IPS-18c (cell line): Measurements from ENCODE around the gene MATK.
"Not testable (repeated sequence)": the region's sequence is repeated elsewhere in the genome, so short reads cannot be mapped to it uniquely, and the experiment has no call there.

ENCODE experiments used
- H3K4me3 ChIP-seq: 2 replicates; pipeline ENCODE4 v1.7.0; 2013; ENCODE audit warnings: low read depth, mild to moderate bottlenecking, low read length, moderate library complexity; ENCODE audit not compliant: insufficient read depth
- H3K9me3 ChIP-seq: one replicate; pipeline ENCODE4 v1.6.1; 2013; ENCODE audit warnings: mild to moderate bottlenecking, low read length, moderate library complexity; ENCODE audit not compliant: control insufficient read depth, insufficient read depth

MATK gene

DNA sequence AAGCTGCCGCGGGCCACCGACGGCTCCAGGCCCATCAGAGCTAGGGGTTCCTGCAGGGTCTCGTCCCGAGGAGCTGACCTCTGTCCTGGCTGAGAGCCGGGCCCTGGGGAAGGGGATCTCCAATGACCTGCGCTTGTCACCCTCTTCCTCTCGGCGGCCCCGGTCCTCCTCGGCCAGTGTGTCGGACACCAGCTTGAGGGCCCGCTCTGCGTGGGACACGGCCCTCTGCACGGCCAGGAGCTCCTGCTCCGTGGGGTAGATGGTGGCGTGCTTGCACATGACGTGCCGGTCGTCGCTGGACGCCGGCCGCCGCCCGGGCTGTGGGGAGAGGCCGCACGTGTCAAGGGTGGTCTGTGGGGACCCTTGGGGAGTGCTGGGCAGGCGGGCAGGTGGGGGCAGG lies 32.7 kb upstream of the MATK start:
- no peaks in the 10 kb centered on the region for H3K9me3 ChIP-seq
- H3K4me3 ChIP-seq: no peak overlapping the region

- no peaks in the 10 kb centered on the region for H3K9me3 ChIP-seq
- no peak overlapping the region for H3K4me3 ChIP-seq
These were observed 32.3 kb upstream of the MATK start for GRCh38 chr19:3818466-3818865.

DNA sequence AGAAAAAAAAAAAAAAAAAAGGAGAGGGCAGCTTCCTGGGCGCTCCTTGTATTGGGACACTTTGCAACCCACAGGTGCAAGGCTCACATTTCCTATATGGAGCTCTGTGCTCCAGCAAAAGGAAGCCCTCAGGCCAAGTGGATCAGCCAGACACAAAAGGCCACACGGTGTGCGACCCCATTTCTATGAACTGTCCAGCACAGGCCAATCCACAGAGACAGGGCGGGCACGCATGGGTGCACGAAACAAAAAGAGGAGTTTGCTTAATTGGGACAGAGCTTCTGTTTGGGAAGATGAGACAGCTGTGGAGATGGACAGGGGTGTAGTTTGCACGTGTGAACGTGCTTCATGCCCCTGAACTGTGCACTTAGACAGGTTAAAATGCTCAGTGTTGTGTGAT lies 31.6 kb upstream of the MATK start:
- Histone ChIP-seq H3K4me3 (no peak overlapping the region), H3K9me3 (no peaks in the 10 kb centered on the region)

GRCh38 chr19:3816566-3817218 lies 30.5 kb upstream of the MATK start:
- no peaks in the 10 kb centered on the region for H3K9me3 ChIP-seq
- no peak overlapping the region for H3K4me3 ChIP-seq

DNA sequence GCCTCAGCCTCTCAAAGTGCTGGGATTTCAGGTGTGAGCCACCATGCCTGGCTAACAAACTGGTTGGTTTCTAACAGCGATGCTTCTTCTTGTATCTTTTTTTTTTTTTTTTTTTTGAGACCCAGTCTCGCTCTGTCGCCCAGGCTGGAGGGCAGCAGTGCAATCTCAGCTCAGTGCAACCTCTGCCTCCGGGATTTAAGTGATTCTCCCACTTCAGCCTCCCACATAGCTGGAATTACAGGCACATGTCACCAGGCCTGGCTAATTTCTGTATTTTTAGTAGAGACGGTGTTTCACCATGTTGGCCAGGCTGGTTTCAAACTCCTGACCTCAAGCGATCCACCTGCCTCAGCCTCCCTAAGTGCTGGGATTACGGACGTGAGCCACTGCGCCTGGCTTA lies 30.0 kb upstream of the MATK start:
- not testable (repeated sequence) for H3K4me3 ChIP-seq, H3K9me3 ChIP-seq

GRCh38 chr19:3814648-3815047 lies 28.5 kb upstream of the MATK start:
- Histone ChIP-seq H3K9me3 (no peaks in the 10 kb centered on the region), H3K4me3 (no peak overlapping the region)

DNA sequence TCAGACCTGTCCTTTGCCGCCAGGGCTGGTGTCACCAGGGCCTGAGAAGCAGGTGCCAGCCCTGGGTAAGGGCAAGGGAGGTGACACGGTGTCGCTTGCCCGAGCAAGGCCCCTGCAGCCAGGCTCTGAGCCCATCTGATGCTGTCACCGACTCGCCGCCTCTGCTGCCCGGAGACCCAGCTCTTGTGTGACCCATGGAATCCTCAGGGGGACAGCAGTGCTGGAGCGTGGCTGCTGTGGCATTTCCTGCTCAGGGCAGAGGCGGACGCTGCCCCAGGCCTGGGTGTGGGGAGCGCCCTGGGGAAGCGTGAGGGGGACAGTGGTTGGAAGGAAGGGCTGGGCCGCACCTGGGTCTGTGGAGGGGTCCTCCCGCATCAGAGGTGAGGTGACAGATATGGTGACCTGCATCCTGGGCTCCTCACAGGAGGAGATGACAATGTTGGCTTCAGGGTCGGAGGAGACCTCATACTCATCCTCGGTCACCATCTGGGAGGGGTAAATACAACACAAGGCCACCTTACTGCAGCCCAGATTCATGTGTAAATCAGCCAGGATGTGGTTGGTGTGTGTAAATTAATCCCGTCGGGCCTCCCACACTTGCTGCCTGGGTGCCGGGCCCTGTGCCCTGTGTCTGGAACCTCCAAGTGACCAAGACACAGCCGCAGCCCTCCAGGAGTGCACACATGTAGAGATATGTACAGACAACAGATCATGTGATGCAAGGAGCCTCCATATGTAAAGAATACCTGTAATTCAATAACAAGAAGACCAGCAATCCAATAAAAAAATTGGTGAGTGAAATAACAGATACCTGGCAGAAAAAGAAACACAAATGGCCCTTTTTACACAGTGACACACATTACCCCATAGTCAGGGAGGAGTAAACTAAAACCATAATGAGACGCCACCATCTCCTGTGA lies 27.6 kb upstream of the MATK start:
- Histone ChIP-seq H3K4me3 (no peak overlapping the region), H3K9me3 (no peaks in the 10 kb centered on the region)

DNA sequence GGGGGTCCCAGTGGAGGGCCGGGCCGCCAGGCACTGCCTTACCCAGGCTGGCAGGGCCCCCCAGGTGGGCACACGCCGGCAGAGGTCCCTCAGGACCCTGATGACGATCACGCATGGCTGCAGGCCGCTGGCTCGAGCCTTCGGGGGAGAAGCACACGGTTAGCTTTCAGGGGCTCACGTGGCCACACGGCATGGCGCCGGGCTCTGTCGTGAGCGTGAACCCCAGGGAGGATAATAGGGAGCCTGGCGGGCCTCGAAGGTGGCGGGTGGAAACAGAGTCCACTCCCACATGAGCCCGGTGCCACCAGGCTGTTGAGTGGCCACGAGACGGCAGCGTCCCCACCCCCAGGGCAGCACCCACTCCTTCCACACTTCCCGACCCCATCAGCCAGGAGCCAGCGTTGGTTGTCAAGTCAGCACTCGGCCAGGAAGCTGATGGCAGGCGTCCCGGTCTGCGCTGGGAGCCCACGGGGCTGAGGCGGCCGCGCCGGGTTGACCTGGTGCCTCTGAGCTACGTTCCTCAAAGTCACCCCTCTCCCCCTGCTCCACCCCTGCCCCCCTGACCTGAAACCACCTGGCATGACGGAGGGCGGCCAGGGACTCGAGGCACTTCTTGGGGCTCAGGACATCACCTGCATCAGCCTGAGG lies 24.7 kb upstream of the MATK start:
- H3K9me3 ChIP-seq: no peaks in the 10 kb centered on the region
- no peak overlapping the region for H3K4me3 ChIP-seq

GRCh38 chr19:3809881-3810707 lies 23.9 kb upstream of the MATK start:
- H3K4me3 ChIP-seq: no peak overlapping the region
- H3K9me3 ChIP-seq: no peaks in the 10 kb centered on the region

DNA sequence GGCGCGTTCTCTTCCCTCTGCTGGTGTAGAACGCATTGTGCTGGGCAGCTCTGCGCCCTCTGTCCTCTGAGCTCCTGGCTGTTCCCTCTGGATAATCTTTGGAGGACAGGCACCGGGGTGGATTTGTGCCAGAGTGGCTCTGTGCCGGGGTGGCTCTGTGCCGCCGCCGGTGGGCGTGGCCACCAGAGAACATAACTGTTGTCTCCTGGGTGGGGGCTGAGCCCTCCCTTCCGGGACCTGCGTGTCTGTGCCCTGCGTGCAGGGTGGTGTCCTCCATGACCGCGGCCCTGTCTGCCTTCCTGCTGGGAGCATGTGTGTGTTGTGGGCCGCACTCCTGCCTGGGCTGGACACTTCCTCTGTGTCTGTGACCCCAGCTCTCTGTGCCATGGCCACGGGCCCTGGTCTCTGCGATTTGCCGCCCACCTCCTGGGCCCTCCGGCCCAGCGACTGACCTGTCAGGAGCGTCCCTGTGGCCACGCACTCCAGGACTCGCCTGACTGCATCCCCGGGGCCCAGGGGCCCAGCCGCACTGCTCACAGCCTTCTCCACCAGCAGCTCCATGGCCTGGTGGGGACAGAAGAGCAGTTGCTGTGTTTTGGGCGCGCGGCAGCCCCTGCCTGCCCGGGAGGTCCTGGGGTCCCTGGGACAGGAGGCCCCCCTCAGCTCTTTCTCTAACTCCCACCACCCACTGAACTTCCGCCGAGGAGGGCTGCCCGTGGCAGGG lies 22.4 kb upstream of the MATK start:
- Histone ChIP-seq H3K9me3 (no peaks in the 10 kb centered on the region), H3K4me3 (no peak overlapping the region)

DNA sequence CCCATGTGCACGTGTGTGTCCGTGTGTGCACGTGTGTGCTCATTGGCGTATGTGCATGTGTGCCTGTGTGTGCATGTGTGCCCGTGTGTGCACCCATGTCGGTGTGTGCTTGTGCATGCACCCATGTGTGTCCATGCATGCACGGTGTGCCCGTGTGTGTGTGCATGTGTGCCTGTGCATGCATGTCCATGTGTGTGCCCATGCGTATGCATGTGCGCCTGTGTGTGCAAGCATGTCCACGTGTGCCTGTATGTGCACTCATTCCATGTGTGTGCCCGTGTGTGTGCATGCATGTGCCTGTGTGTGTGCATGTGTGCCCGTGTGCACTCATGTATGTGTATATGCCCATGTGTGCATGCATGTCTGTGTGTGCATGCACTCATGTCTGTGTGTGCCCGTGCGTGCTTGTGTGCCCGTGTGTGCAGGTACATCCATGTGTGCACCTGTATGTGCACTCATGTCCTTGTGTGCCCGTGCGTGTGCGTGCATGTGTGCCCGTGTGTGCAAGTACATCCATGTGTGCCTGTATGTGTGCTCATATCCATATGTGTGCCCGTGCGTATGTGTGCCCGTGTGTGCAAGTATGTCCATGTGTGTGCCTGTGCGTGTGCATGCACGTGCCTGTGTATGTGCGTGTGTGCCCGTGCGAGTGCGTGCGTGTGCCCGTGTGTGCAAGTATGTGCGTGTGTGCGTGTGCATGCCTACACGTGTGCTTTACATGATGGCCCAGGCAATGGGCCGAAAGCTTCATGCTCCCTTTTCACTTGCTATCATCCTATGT lies 21.6 kb upstream of the MATK start:
- no peaks in the 10 kb centered on the region for H3K9me3 ChIP-seq
- H3K4me3 ChIP-seq: no peak overlapping the region

DNA sequence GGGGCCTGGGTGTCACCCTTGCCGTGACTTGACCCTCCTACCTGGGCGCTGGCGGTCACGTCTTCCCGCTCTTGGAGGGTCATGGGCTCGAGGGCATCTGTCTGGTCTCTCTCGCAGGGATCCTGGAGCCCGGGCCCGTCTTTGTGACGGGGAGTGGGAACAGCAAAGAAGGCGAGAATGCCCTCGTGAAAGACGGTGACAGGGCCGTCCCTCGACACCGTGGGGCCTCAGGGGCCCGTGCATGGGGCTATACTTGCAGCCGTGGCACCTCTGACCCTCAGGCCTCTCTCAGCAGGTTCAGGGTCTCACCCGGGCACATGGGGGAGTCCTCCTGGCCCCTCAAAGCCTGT lies 20.9 kb upstream of the MATK start:
- Histone ChIP-seq H3K9me3 (no peaks in the 10 kb centered on the region), H3K4me3 (no peak overlapping the region)

GRCh38 chr19:3805859-3806258 lies 19.7 kb upstream of the MATK start:
- Histone ChIP-seq H3K9me3 (no peaks in the 10 kb centered on the region), H3K4me3 (no peak overlapping the region)

DNA sequence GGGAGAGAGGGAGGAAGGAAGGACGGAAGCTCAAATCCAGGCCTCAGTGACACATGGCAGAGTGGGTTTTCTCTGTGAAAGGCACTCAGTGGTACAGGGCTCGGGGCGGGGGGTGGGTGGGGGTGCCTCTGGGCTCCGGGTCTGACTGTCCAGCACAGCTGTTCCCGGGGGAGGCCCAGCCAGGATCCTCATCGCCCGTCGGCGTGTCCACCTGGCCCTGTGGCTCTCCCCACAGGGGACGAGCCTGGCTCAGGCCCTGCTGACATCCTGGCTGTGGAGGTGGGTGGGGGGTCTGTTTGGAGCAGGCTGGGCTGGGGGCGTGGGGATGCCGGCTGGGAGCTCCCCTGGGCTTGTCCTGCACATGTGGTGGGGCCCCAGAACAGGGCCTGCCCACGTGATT lies 18.2 kb upstream of the MATK start:
- Histone ChIP-seq H3K9me3 (no peaks in the 10 kb centered on the region), H3K4me3 (no peak overlapping the region)

DNA sequence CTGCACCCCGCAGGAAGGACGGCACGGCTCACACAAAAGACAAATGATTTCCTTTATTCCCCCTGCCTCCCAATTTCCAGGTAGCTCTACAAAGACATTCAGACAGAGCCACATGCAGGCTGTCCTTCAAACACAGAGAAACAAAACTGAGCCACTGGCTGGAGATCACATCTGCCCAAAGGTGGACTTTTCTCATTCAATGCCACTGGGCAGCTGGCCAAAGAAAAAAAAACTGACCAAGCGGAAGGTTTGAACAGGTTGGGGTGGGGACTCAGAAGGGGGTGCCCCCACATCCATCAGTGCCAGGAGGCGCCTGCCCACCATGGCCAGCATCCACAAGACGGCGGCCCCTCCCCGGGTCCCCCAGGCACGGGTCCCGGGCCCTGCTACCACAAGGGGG lies 17.8 kb upstream of the MATK start:
- no peak overlapping the region for H3K4me3 ChIP-seq
- H3K9me3 ChIP-seq: no peaks in the 10 kb centered on the region

- H3K9me3 ChIP-seq: no peaks in the 10 kb centered on the region
- no peak overlapping the region for H3K4me3 ChIP-seq
These were observed 17.1 kb upstream of the MATK start for GRCh38 chr19:3803114-3803888.
